ENCODE measurements around the gene RAB37. TPM values are rescaled to one million over a fixed set of nuclear protein-coding genes. Genes with fewer than 3 reads are reported as not detected.

RAB37 gene
- total and polyA plus RNA-seq, 2 of the 8 experiments (the other 6 are each of a cell fraction or from before 2014, with no cell fraction given), result 5.5 to 6.1 TPM

DNA sequence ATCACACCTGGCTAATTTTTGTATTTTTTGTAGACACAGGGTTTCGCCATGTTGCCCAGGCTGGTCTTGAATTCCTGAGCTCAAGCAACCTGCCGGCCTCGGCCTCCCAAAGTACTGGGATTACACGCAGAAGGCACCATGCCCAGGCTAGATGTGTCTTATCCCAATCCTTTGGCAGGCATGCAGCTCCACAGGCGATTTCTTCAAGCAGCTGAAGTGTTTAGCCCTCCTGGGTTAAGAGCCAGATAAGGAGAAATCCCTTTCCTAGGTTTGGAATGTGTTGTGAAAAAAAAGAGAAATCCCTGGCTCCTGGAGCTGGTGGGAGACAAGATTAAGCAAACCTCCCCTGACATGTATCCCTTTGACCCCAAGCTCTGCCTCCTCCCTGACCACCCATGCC lies 9.3 kb downstream of the RAB37 start (continued):
- TF ChIP-seq BRCA1 (IDR thresholded peaks at IDR 0.05; ENCODE audit: low read depth, low read length) (no peak), CHD7 (IDR thresholded peaks at IDR 0.05; ENCODE audit: insufficient replicate concordance, low read length) (no peak)

All from H1 (cell line).